SU-DHL-6 (cell line): ENCODE measurements around the gene TBRG4.

Experiments
- H2AFZ ChIP-seq: fragments of 200-600 bp; sonication (generic); 2 replicates; pipeline ENCODE4 v1.6.1; 2014; ENCODE audit warnings: low read depth, mild to moderate bottlenecking, moderate library complexity, mixed read lengths, antibody characterized with exemption, low read length; ENCODE audit not compliant: severe bottlenecking
- H3F3A ChIP-seq: fragments of 200-600 bp; shearing (Covaris generic); 2 replicates; pipeline ENCODE4 v1.6.0; 2016; ENCODE audit warnings: antibody characterized with exemption, mild to moderate bottlenecking; ENCODE audit not compliant: insufficient read depth
- H3K27ac ChIP-seq: fragments of 200-600 bp; sonication (generic); 2 replicates; pipeline ENCODE4 v1.5.1; 2016; ENCODE audit warnings: low read depth, mild to moderate bottlenecking, low read length, moderate library complexity, mixed read lengths
- H3K27me3 ChIP-seq: fragments of 200-600 bp; sonication (generic), shearing (Covaris generic); 2 replicates; pipeline ENCODE4 v1.6.0; 2014; ENCODE audit warnings: mild to moderate bottlenecking, low read length
- H3K36me3 ChIP-seq: fragments of 200-600 bp; sonication (generic); 2 replicates; pipeline ENCODE4 v1.6.1; 2014; ENCODE audit warnings: mild to moderate bottlenecking, low read length, mixed read lengths
- H3K4me2 ChIP-seq: fragments of 300-600, 200-600 bp; shearing (Covaris generic), sonication (generic); 2 replicates; pipeline ENCODE4 v1.6.0; 2014; ENCODE audit warnings: low read length, low read depth, mild to moderate bottlenecking; ENCODE audit not compliant: poor library complexity, severe bottlenecking
- H3K4me3 ChIP-seq: fragments of 200-600 bp; sonication (generic); 2 replicates; pipeline ENCODE4 v1.5.1; 2014; ENCODE audit warnings: antibody characterized with exemption, low read length, mild to moderate bottlenecking, mixed read lengths; ENCODE audit not compliant: insufficient read depth, poor library complexity, severe bottlenecking
- H3K79me2 ChIP-seq: fragments of 200-600 bp; sonication (generic); 2 replicates; pipeline ENCODE4 v1.6.1; 2014; ENCODE audit warnings: mild to moderate bottlenecking, low read length, moderate library complexity; ENCODE audit not compliant: insufficient read depth
- H3K9ac ChIP-seq: fragments of 200-600 bp; sonication (generic); 2 replicates; pipeline ENCODE4 v1.7.0; 2014; ENCODE audit warnings: mild to moderate bottlenecking, low read length
- H3K9me2 ChIP-seq: fragments of 200-600 bp; sonication (generic); replicated peaks from 2 replicates; pipeline ENCODE4 v1.6.1; 2014; ENCODE audit warnings: low read length; ENCODE audit not compliant: insufficient read depth
- H3K9me3 ChIP-seq: fragments of 200-600 bp; sonication (generic); 2 replicates; pipeline ENCODE4 v1.6.1; 2014; ENCODE audit warnings: low read length, mixed read lengths; ENCODE audit not compliant: insufficient read depth
- H4K20me1 ChIP-seq: fragments of 200-600 bp; sonication (generic); 2 replicates; pipeline ENCODE4 v1.6.1; 2014; ENCODE audit warnings: low read depth, mild to moderate bottlenecking, antibody characterized with exemption, low read length, moderate library complexity, mixed read lengths
- EZH2phosphoT487 ChIP-seq: fragments of 200-600 bp; sonication (generic), shearing (Covaris generic); conservative IDR thresholded peaks from 2 replicates; pipeline ENCODE4 v1.6.1; 2018; ENCODE audit warnings: mild to moderate bottlenecking, antibody characterized with exemption, low read length, moderate library complexity, mixed read lengths
- TF ChIP-seq, protein P1 (sequence below): fragments of 200-600 bp; sonication (generic); IDR thresholded peaks from one replicate; pipeline ENCODE4 v1.5.1; 2017; ENCODE audit warnings: antibody characterized with exemption, mild to moderate bottlenecking, low read length, moderate library complexity; ENCODE audit not compliant: insufficient read depth, poor library complexity, severe bottlenecking

Gene TBRG4

DNA sequence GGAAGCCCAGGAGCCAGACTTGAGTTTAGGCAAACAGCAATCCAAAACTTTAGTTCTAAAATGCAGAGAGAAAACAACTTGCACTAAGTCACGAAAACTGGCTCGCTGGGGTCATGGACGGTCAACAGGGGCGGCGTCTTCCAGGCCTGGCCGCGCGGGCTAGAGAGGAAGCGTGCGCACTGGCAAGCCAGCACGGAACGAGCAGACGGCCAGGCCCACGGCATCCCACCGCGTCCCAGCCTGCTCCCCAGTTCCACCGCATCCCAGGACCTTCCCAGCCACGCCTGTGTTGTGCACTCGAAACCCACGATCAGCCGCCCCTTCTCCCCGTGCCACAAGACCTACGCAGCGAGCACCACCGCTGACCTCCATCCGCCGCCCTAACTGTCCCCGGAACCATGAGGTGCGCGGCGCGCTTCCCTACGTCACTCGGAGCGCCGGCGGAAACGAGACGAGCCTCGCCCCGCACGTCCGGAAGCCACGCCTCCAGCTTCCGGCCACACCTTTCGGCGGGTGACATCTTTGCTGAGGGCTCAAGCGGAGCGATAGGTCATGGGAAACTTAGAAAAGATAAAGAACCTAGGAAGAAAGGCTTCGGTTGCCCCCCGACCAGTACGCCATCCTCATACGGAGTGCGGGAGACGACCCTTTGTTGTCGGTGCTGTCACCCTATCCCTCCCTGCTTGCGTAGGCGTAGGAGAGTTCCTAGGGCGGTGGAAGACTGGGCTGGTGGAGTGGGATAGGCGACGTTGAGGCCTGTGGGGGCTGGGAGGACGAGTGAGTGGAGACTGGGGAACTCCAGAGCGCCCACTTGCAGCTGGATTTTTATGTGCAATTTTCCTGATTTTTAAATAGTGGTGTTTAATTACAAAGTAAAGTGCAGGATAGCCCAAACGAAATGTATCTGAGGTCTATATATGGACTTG is at the start of gene TBRG4:
TSS of gene TBRG4 (minus strand) at position 400 of the 926 bp plus-strand sequence. CDS start 2,460 bp downstream, outside the sequence.
- Histone ChIP-seq H3K27me3 (no peaks in the 10 kb centered on the region), H3K9ac (peak within 1 kb of the TSS; percentile 71), H3K4me3 (peak within 1 kb of the TSS; percentile 80), H4K20me1 (peaks cover 21% of the 10 kb centered on the region; the same call in 1 of the 2 replicates), H3K79me2 (peaks cover 47% of the 10 kb centered on the region), H2AFZ (peak within 1 kb of the TSS; percentile 45), H3K9me3 (no peaks in the 10 kb centered on the region), H3K27ac (peak within 1 kb of the TSS; percentile 61), H3K9me2 (no peaks in the 10 kb centered on the region), H3K36me3 (peaks cover 12% of the 10 kb centered on the region; the same call in 1 of the 2 replicates), H3K4me2 (peak within 1 kb of the TSS; percentile 92), H3F3A (peaks cover 9% of the 10 kb centered on the region; the same call in 1 of the 2 replicates)
- TF ChIP-seq, protein P1, sequence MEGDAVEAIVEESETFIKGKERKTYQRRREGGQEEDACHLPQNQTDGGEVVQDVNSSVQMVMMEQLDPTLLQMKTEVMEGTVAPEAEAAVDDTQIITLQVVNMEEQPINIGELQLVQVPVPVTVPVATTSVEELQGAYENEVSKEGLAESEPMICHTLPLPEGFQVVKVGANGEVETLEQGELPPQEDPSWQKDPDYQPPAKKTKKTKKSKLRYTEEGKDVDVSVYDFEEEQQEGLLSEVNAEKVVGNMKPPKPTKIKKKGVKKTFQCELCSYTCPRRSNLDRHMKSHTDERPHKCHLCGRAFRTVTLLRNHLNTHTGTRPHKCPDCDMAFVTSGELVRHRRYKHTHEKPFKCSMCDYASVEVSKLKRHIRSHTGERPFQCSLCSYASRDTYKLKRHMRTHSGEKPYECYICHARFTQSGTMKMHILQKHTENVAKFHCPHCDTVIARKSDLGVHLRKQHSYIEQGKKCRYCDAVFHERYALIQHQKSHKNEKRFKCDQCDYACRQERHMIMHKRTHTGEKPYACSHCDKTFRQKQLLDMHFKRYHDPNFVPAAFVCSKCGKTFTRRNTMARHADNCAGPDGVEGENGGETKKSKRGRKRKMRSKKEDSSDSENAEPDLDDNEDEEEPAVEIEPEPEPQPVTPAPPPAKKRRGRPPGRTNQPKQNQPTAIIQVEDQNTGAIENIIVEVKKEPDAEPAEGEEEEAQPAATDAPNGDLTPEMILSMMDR: peak; percentile 13
- no peak for TF ChIP-seq EZH2phosphoT487

DNA sequence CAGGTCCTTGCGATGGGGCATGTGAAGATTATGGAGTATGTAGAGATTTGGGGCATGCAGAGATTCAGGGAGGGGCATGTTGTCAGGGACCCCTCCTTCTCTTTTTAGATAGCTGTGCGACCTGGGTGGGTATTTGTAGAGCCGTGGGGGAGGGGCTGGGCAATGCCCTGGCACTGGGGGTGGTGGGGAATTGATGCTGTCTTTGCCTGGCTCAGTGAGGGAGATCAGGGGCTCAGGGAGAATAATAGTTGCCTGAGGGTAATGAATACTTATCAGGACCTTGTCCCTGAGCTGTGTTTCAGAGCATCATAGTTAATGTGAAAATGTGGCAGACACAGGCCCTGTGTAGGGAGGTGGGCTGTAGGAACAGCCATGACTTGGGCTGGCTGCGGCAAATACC is 49.6 kb upstream of the TBRG4 start:
- no peak overlapping the region for H3K27ac ChIP-seq
- no peak overlapping the region for H3K4me3 ChIP-seq
- H3K79me2 ChIP-seq: no peaks in the 10 kb centered on the region
- TF ChIP-seq EZH2phosphoT487: no peak
- TF ChIP-seq, protein P1: no peak
- H3K4me2 ChIP-seq: no peak overlapping the region
- H3K36me3 ChIP-seq: no peaks in the 10 kb centered on the region
- no peaks in the 10 kb centered on the region for H3K27me3 ChIP-seq
- H3K9ac ChIP-seq: no peak overlapping the region
- no peaks in the 10 kb centered on the region for H4K20me1 ChIP-seq
- H3K9me3 ChIP-seq: no peaks in the 10 kb centered on the region
- no peaks in the 10 kb centered on the region for H3K9me2 ChIP-seq
- no peaks in the 10 kb centered on the region for H3F3A ChIP-seq
- no peak overlapping the region for H2AFZ ChIP-seq

DNA sequence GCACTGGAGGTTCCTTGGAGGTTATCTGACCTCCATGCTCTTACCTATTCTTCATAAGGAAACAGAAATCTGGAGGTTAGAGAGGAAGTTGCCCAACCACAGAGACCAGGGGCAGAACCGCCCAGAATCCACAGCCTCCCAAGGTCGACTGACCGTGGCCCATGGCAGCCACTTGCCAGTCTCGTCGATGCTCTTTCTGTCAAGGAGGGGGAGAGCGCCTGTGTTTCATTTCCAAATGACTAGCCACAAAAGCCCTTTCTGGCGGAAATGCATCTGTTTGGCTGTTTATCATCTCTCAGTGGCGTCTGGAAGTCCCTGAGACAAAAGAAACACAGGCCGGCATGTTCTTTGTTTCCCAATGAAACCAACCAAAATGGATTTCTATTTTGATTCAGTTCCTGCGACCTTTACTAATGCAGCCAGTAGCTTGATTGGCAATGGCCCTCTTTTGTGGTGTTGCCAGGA is 49.0 kb upstream of the TBRG4 start:
- H3K27me3 ChIP-seq: no peaks in the 10 kb centered on the region
- H3F3A ChIP-seq: no peaks in the 10 kb centered on the region
- H4K20me1 ChIP-seq: no peaks in the 10 kb centered on the region
- no peak overlapping the region for H3K4me2 ChIP-seq
- no peaks in the 10 kb centered on the region for H3K9me2 ChIP-seq
- TF ChIP-seq, protein P1: no peak
- no peak for TF ChIP-seq EZH2phosphoT487
- H3K9ac ChIP-seq: no peak overlapping the region
- H3K4me3 ChIP-seq: no peak overlapping the region
- H2AFZ ChIP-seq: no peak overlapping the region
- H3K9me3 ChIP-seq: no peaks in the 10 kb centered on the region
- H3K27ac ChIP-seq: no peak overlapping the region
- no peaks in the 10 kb centered on the region for H3K79me2 ChIP-seq
- H3K36me3 ChIP-seq: no peaks in the 10 kb centered on the region
